Prostate gland (tissue), 2 donors: Measurements from ENCODE around the gene SOD2. TPM values are rescaled to one million over a fixed set of nuclear protein-coding genes. Genes with fewer than 3 reads are reported as not detected.

ENCODE experiments used
- DNase-seq: peaks from one replicate; pipeline ENCODE4 v3.0.0-alpha.2; 2019; ENCODE audit warnings: low spot score
- H3K27ac ChIP-seq, 2 donors: fragments of 200-600 bp; sonication (generic); 2 replicates each; pipeline ENCODE4 v1.5.1; 2017 to 2019
- H3K27me3 ChIP-seq: fragments of 200-600 bp; sonication (generic); replicated peaks from 2 replicates; pipeline ENCODE4 v1.5.1; 2019; ENCODE audit not compliant: insufficient read depth
- H3K36me3 ChIP-seq, 2 donors: fragments of 200-600 bp; sonication (generic); 1 replicate in 1 of 2; 2 replicates in 1 of 2; pipeline versions ENCODE4 v1.5.1 to v1.8.1; 2017 to 2019
- H3K4me1 ChIP-seq: fragments of 200-600 bp; sonication (generic); replicated peaks from 2 replicates; pipeline ENCODE4 v1.5.1; 2019
- H3K4me3 ChIP-seq, 2 donors: fragments of 200-600 bp; sonication (generic); 2 replicates each; pipeline ENCODE4 v1.5.1; 2017 to 2019
- H3K9me3 ChIP-seq: fragments of 200-600 bp; sonication (generic); 2 replicates; pipeline ENCODE4 v1.5.1; 2017
- CTCF ChIP-seq, 4 experiments: fragments of 200-600 bp in 2 of 4; fragments of 450-650 bp in 2 of 4; sonication (generic) in 2 of 4; IDR thresholded peaks; 1 replicate in 3 of 4; 2 replicates in 1 of 4; pipeline ENCODE4 v1.5.1; 2016 to 2019; ENCODE audit warnings: antibody characterized with exemption in 4 of 4, mild to moderate bottlenecking in 2 of 4, moderate library complexity in 2 of 4
- POLR2A ChIP-seq: fragments of 450-650 bp; IDR thresholded peaks from one replicate; pipeline ENCODE4 v1.6.1; 2016; ENCODE audit warnings: antibody characterized with exemption, mild to moderate bottlenecking
- POLR2AphosphoS5 ChIP-seq: sonication (generic); formaldehyde crosslinking; IDR thresholded peaks from one replicate; pipeline ENCODE4 v1.6.1; 2017; ENCODE audit warnings: antibody characterized with exemption
- WGBS: methylation state at CpG from one replicate; pipeline ENCODE4 v1.1.5; 2018; 5-methylcytosine and 5-hydroxymethylcytosine counted together
- intact Hi-C: fragments of 100-400 bp; cut with DNase I; formaldehyde crosslinking; loops from one replicate; pipeline ENCODE4 v1.14.2; 2022
- total RNA-seq, 2 donors: library from RNA; depleted of rRNA; stranded (reverse); fragments of >200 nt; gene quantifications; one replicate each; pipeline ENCODE4 v1.1.0, GENCODE V29; 2016

The SOD2 gene
- total RNA-seq, 2 donors from 2014 or later, result 196 to 285 TPM

- no peak for TF ChIP-seq POLR2A
- no peak for TF ChIP-seq POLR2AphosphoS5
- TF ChIP-seq CTCF (IDR thresholded peaks at IDR 0.05), result no peak
- WGBS, result 96% methylated on average over 1 of the region's 1 CpG
- Histone ChIP-seq H3K27ac (no peak overlapping the region), H3K9me3 (no peaks in the 10 kb centered on the region), H3K27me3 (no peaks in the 10 kb centered on the region), H3K36me3 (peaks cover 3% of the 10 kb centered on the region in 2 donors), H3K4me1 (no peaks in the 10 kb centered on the region), H3K4me3 (no peak overlapping the region)
- intact Hi-C loops, result no loop called here
- DNase-seq, result no peak
These were observed 10.2 kb downstream of the SOD2 start for GRCh38 chr6:159682810-159683209.

GRCh38 chr6:159682295-159682694 is 10.7 kb downstream of the SOD2 start:
- Histone ChIP-seq H3K4me3 (no peak overlapping the region), H3K27me3 (no peaks in the 10 kb centered on the region), H3K9me3 (no peaks in the 10 kb centered on the region), H3K36me3 (peaks cover 3 to 4% of the 10 kb centered on the region in 2 donors), H3K27ac (no peak overlapping the region), H3K4me1 (no peaks in the 10 kb centered on the region)
- no peak for TF ChIP-seq POLR2AphosphoS5
- no peak for TF ChIP-seq POLR2A
- no peak for TF ChIP-seq CTCF (IDR thresholded peaks at IDR 0.05)
- intact Hi-C loops, result no loop called here
- no peak for DNase-seq
- WGBS, result 74% methylated on average over 3 of the region's 3 CpGs

- no peaks in the 10 kb centered on the region for H3K9me3 ChIP-seq
- intact Hi-C loops, result no loop called here
- DNase-seq, result no peak
- H3K27ac ChIP-seq, result no peak overlapping the region
- H3K4me3 ChIP-seq, result no peak overlapping the region
- no peaks in the 10 kb centered on the region for H3K4me1 ChIP-seq
- H3K36me3 ChIP-seq, result peaks cover 3 to 4% of the 10 kb centered on the region in 2 donors
- no peaks in the 10 kb centered on the region for H3K27me3 ChIP-seq
- 76% methylated on average over 10 of the region's 10 CpGs for WGBS
- TF ChIP-seq POLR2AphosphoS5, result no peak
These were observed 11.7 kb downstream of the SOD2 start for GRCh38 chr6:159681191-159681880.

- H3K4me1 ChIP-seq, result no peaks in the 10 kb centered on the region
- no peaks in the 10 kb centered on the region for H3K27me3 ChIP-seq
- no peaks in the 10 kb centered on the region for H3K9me3 ChIP-seq
- TF ChIP-seq POLR2A (no peak), CTCF (IDR thresholded peaks at IDR 0.05) (no peak), POLR2AphosphoS5 (no peak)
- peaks cover 3 to 4% of the 10 kb centered on the region in 2 donors for H3K36me3 ChIP-seq
- H3K4me3 ChIP-seq, result no peak overlapping the region
- 58% methylated on average over 3 of the region's 3 CpGs for WGBS
- no peak for DNase-seq
- intact Hi-C loops, result no loop called here
- H3K27ac ChIP-seq, result no peak overlapping the region
These were observed 12.9 kb downstream of the SOD2 start for GRCh38 chr6:159680104-159680503.

DNA sequence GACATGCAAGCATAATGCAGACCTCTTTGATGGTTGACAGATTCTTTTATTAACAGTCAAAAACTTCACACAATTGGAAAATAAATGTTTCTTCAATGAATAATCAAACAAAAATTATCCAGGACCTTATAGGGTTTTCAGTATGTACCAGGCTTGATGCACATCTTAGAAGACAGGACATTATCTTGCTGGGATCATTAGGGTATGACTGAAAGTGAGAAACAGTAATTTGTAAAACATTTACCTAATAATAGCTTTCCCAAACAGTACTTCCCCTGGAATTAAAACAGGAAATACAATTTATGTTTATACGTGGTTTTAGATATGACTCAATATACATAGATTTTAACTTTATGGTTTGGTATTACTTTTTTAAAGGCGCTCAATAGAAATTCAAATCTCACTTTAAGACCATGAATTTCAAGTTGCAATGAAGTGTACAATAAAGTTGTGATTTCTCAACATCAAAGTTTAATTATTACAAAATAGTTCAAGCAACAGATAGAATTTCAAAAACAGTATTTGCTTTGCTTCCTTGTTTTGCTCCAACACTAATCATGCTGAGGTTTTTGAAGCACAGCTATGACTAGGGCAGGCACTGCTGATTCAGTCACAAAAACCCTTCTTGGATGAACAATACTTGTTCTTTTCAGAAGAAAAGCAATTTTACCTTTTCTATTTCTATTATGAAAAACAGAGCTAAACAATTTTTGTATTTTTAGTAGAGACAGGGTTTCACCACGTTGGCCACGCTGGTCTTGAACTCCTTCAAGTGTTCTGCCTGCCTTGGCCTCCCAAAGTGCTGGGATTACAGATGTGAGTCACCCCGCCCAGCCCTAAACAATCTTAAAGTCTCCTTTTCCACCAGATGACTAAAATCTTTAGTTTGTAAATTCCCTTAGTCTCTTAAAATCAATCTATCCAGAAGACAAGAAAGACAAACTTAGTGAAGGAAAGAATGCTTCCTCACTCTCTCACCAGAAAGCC is 13.7 kb downstream of the SOD2 start:
- H3K4me3 ChIP-seq, result no peak overlapping the region
- no peak for DNase-seq
- H3K4me1 ChIP-seq, result no peaks in the 10 kb centered on the region
- H3K36me3 ChIP-seq, result peaks cover 3 to 4% of the 10 kb centered on the region in 2 donors
- WGBS, result 74% methylated on average over 5 of the region's 5 CpGs
- intact Hi-C loops, result no loop called here
- no peak overlapping the region for H3K27ac ChIP-seq
- TF ChIP-seq POLR2AphosphoS5 (no peak), CTCF (IDR thresholded peaks at IDR 0.05) (no peak), POLR2A (no peak)
- H3K27me3 ChIP-seq, result no peaks in the 10 kb centered on the region
- H3K9me3 ChIP-seq, result no peaks in the 10 kb centered on the region
